Hematopoietic multipotent progenitor cell treated with erythropoietin and hydrocortisone succinate and interleukin-3 and kit ligand, for 15 days (in vitro differentiated cells): ENCODE measurements around the gene MAP4.
A peak's percentile ranks its signal among the peaks of the same experiment; 100 is the strongest.

ENCODE experiments used
- DNase-seq: peaks from one replicate; pipeline ENCODE4 v3.0.0-alpha.2; 2015; ENCODE audit warnings: low spot score

MAP4 gene

GRCh38 chr3:47961815-47962606, 54.2 kb downstream of the MAP4 start:
- DNase-seq: peak; percentile 58

DNA sequence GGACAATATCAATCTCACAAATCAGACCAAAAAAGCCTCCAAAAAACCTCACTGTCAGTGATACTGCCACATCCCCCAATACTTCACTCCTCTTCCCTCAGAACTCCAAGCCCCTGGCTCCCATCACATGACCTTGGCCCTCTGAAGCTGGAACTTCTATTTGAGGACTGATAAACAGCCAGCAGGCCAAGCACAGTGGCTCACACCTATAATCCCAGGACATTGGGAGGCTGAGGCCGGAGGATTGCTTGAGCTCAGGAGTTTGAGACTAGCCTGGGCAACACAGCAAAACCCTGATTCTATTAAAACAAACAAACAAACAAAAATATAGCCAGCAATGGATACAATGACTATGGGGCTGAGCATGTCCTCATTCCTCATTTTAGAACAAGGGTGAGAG, 55.2 kb downstream of the MAP4 start:
- DNase-seq: no peak

DNA sequence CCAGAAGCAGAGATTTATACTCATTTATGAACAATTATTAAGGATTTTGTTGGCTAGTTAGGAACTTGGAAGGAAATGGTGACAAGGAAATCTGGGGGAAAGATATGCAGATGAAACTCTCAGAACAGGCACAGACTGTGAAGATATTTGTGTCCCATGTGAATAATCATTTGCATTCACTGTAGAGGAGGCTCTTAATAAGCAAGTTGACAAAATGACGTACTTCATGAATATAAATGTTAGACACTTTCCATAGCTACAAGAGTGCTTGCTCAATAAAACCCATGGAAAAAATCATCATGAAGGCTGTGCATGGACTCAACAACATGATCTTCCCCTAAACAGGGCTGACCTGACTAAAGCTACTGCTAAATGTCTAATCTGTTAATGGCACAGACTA, 59.7 kb downstream of the MAP4 start:
- no peak for DNase-seq

GRCh38 chr3:47954567-47954966, 61.6 kb downstream of the MAP4 start:
- DNase-seq: peak; percentile 37

- DNase-seq: no peak
Observed at GRCh38 chr3:47950453-47951169, 65.6 kb downstream of the MAP4 start.

- no peak for DNase-seq
Observed at GRCh38 chr3:47949979-47950378, 66.2 kb downstream of the MAP4 start.

GRCh38 chr3:47940232-47940631, 76.0 kb downstream of the MAP4 start:
- DNase-seq: no peak

DNA sequence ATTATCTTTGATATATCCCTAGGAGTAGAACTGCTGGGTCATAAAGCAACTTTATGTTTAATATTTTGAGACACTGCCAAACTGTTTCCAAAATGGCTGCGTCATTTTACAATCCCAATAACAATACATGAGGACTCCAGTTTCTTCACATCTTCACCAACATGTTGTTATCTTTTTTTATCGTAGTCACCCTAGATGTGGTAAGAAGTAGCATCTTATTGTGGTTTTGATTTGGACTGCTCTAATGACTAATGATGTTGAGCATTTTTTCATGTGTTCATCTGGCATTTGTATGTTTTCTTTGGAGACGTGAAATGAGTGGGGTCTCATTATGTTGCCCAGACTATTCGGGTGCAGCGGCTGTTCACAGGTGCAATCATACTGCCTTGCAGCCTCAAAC, 83.8 kb downstream of the MAP4 start:
- no peak for DNase-seq

- DNase-seq: no peak
Observed at GRCh38 chr3:47930979-47931378, 85.2 kb downstream of the MAP4 start.

DNA sequence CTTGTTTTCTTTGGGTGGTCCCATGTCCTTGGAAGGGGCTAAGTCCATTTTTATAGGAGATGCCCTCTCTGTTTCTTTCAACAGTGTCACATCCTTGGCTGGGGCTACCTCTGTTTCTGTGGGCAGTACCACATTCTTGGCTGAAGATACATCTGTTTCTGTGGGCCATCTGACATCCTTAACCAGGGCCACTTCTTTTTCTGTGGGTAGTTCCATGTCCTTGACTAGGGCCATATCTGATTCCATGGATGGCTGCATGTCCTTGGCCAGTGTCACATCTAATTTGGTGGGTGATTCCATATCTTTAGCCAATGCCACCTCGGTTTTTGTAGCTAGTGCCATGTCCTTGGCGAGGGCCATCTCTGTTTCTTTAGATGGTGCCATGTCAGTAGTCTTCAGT, 99.5 kb downstream of the MAP4 start:
- DNase-seq: no peak

DNA sequence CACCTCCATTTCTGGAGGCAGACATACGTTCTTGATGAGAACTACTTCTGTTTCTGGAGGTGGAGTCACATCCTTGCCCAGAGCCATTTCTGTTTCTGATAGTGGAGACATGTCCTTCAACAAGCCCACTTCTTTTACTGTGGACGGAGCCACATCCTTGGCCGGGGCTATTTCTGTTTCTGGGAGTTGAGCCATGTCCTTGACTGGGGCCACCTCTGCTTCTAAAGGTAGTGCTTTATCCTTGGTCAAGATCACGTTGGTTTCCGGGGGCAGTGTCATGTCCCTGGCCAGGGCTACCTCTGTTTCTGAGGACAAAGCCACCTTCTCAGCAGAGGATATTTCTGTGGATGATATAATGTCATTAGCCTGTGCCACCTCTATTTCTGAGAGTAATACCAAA, 100.0 kb downstream of the MAP4 start:
- DNase-seq: no peak

- DNase-seq: no peak
Observed at GRCh38 chr3:47912006-47912504, 104.2 kb downstream of the MAP4 start.

DNA sequence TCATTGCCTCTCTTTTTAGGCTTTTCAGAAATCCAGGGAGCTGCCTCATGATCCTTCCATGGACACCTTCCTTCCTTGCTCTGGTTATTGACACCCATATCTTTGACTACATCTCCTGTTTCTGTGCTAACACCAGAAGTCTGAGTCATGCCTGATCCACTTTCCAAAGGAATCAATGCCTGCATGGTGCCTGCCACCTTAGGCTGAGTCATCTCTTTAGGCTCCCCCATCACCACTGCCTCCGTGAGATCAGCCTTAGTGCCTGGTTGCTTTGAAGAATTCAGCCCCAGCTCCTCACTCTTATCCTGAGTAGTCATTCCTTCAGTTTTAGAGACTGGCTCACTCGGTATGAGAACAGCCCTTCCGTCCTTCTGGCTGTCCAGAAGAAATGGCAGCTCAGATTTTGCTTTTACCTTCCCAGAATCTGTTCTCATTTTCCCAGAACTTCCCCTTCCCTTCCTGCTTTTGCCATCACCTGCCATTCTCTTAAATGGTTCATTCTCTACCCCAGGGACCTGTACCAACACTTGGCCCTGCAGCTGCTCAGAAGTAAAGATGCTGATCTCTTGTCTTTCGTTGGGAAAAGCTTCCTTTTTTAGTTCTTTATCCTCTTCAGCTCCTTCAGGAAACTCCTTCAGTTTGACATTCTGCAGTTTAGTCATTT, 105.3 kb downstream of the MAP4 start:
- DNase-seq: no peak

DNA sequence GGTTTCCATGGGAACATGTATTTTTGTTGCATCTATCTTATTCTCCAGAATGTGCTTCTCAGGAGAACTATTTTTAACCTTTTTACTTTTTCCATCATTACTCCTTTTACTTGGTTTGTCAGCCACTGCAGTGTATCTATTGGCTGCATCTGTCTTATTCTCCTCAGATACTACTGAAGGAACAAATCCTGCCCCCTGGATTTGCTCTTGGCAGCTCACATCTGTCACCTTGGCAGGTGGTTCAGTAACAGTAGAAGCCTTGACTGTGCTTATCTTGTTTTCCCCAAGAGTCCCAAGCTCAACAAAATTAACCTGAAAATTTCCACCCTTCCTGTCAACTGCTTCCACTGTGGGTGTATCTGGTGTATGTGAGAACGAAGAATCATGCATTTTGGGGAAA, 106.0 kb downstream of the MAP4 start:
- DNase-seq: no peak

GRCh38 chr3:47909607-47910006, 106.6 kb downstream of the MAP4 start:
- DNase-seq: no peak

GRCh38 chr3:47908744-47909143, 107.5 kb downstream of the MAP4 start:
- DNase-seq: no peak

- DNase-seq: no peak
Observed at GRCh38 chr3:47907784-47908183, 108.4 kb downstream of the MAP4 start.

- no peak for DNase-seq
Observed at GRCh38 chr3:47902746-47903145, 113.5 kb downstream of the MAP4 start.

DNA sequence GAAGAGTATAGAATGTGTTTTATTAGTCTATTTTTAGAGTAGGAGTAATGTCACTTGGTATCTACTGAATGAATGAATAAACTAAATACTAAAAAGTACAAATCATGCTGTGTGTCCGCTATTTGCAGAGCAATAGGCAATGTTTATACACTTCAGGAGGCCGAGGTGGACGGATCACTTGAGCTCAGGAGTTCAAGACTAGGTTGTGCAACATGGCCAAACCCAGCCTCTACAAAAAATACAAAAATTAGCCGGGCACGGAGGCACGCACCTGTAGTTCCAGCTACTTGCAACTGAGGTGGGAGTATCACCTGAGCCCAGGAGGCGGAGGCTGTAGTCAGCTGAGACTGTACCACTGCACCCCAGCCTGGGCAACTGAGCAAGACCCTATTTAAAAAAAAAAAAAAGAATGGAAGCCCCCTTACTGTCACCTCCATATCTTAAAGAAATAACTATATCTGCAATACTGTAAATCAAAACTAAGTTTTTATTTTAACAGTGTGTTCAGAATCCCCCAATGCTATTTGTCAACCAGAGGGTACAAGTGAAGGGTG, 114.9 kb downstream of the MAP4 start:
- DNase-seq: no peak

DNA sequence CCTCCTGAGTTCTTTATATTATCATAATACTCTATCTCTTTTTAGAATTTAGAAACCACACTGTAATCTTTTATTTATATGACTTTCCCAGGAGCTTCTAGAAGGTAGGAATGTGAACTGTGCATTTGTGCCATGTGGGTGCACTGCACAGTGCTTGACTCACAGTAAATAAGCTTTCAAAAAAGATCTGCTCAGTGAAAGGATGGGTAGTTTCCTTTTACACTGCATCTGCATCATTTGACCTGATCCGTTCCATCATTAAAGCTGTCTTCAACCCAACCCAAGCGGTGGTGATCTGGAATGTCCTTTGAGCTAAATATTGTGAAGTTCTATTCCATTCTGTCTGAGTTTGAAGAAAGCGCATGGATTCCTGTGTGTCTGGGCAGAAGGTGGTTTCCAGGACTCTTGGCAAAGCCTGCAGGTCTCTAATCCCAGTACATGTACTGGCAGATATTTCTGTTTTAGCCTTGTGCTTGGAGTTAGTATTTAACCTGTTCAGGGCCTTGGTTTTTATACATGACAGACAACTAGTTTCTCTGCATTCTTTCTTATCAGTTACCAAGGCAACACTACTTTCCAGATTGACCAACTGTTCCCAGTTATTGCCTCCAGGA, 116.6 kb downstream of the MAP4 start:
- no peak for DNase-seq

- DNase-seq: no peak
Observed at GRCh38 chr3:47897954-47898353, 118.3 kb downstream of the MAP4 start.

GRCh38 chr3:47896736-47897135, 119.5 kb downstream of the MAP4 start:
- DNase-seq: no peak
